Sigmoid colon (tissue), 4 donors: ENCODE measurements around the gene ANKH.

Experiments
- CTCF ChIP-seq, 4 experiments: fragments of 450-650 bp in 3 of 4; fragments of 200-600 bp in 1 of 4; IDR thresholded peaks; one replicate each; pipeline ENCODE4 v1.5.1; 2016 to 2019; ENCODE audit warnings: antibody characterized with exemption in 4 of 4, mild to moderate bottlenecking in 3 of 4, moderate library complexity in 2 of 4
- POLR2A ChIP-seq, 2 donors: fragments of 450-650 bp; IDR thresholded peaks; one replicate each; pipeline ENCODE4 v1.6.1; 2016; ENCODE audit warnings: antibody characterized with exemption in 2 of 2, mild to moderate bottlenecking in 2 of 2, moderate library complexity in 2 of 2
- POLR2AphosphoS5 ChIP-seq, 4 donors: sonication (generic); formaldehyde crosslinking; IDR thresholded peaks; one replicate each; pipeline ENCODE4 v1.6.1; 2017; ENCODE audit warnings: antibody characterized with exemption in 4 of 4

DNA sequence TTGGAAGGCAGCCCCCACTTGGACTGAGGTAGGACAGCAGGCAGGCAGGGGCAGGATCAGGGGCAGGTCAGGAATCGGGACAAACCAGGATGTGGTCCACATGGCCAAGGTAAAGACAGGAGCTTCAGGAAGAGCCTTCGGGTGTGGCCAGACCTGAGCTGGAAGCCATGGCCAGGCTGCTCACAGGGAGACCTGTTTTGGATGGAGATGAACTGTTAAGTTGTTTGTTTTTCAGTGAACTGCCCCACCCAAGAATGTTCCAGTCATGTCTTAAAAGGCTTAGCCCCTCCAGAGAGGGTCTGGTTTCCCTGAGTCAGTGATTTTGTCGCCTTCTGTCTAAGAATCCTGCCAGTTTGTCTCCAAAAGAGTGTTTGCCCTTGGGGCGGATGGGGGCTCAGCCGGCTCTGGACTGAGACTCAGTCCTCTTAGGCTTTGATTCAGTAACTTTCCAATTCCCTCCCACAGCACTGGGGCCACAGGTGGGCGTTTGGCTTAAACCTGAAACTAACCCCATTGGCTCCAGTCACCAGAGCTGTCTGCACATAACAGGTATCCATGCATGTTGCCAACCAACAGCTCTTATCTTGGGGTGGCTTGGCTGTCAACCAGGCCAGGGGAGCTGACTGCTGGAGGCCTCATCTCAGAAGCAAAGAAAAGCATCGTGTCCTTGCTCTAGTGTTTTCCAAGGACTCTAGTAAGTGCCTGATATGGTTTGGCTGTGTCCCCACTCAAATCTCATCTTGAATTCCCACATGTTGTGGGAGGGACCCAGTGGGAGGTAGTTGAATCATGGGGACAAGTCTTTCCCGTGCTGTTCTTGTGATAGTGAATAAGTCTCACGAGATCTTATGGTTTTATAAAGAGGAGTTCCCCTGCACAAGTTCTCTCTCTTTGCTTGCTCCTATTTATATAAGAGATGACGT is 11.3 kb upstream of the ANKH start:
- no peak for TF ChIP-seq CTCF (IDR thresholded peaks at IDR 0.05)
- no peak for TF ChIP-seq POLR2A (IDR thresholded peaks at IDR 0.05)
- no peak for TF ChIP-seq POLR2AphosphoS5 (IDR thresholded peaks at IDR 0.05)
